ENCODE measurements around the gene DCC.

GRCh38 chr18:52624702-52625101 is 284.7 kb downstream of the DCC start:
- no peak for TF ChIP-seq POLR2AphosphoS5 (IDR thresholded peaks at IDR 0.05)
- TF ChIP-seq, protein P1, sequence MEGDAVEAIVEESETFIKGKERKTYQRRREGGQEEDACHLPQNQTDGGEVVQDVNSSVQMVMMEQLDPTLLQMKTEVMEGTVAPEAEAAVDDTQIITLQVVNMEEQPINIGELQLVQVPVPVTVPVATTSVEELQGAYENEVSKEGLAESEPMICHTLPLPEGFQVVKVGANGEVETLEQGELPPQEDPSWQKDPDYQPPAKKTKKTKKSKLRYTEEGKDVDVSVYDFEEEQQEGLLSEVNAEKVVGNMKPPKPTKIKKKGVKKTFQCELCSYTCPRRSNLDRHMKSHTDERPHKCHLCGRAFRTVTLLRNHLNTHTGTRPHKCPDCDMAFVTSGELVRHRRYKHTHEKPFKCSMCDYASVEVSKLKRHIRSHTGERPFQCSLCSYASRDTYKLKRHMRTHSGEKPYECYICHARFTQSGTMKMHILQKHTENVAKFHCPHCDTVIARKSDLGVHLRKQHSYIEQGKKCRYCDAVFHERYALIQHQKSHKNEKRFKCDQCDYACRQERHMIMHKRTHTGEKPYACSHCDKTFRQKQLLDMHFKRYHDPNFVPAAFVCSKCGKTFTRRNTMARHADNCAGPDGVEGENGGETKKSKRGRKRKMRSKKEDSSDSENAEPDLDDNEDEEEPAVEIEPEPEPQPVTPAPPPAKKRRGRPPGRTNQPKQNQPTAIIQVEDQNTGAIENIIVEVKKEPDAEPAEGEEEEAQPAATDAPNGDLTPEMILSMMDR (IDR thresholded peaks at IDR 0.05) = no peak
- no peak for TF ChIP-seq POLR2A (IDR thresholded peaks at IDR 0.05)
- TF ChIP-seq EP300 (IDR thresholded peaks at IDR 0.05; ENCODE audit: low read depth) = no peak

Data from transverse colon (tissue), 4 donors.